Left ventricle myocardium inferior (tissue), 1 donor: ENCODE measurements around the gene RBMS1. TPM values are rescaled to one million over a fixed set of nuclear protein-coding genes. Genes with fewer than 3 reads are reported as not detected.

Experiments
- DNase-seq: peaks from one replicate; pipeline ENCODE4 v3.0.0-alpha.2; 2020
- H3K27ac ChIP-seq: fragments of 200-600 bp; replicated peaks from 2 replicates; pipeline ENCODE4 v1.8.0; 2021
- H3K27me3 ChIP-seq: fragments of 200-600 bp; 2 replicates; pipeline ENCODE4 v1.8.0; 2021; ENCODE audit warnings: low read depth
- H3K36me3 ChIP-seq: fragments of 200-600 bp; 2 replicates; pipeline ENCODE4 v1.8.0; 2021
- H3K4me1 ChIP-seq: fragments of 200-600 bp; 2 replicates; pipeline ENCODE4 v1.8.0; 2021
- H3K4me3 ChIP-seq: fragments of 200-600 bp; 2 replicates; pipeline ENCODE4 v1.8.0; 2021; ENCODE audit warnings: mild to moderate bottlenecking, moderate library complexity
- H3K9me3 ChIP-seq: fragments of 200-600 bp; replicated peaks from 2 replicates; pipeline ENCODE4 v1.8.0; 2021
- intact Hi-C: fragments of 100-400 bp; cut with micrococcal nuclease; formaldehyde crosslinking; loops from one replicate; pipeline ENCODE4 v1.11.0; 2022
- total RNA-seq: library from RNA; stranded (reverse); fragmentation: NEBNext Ultra II Directional; extraction: Animal tissue kit (Norgen Biotek cat#: 25700); gene quantifications from one replicate; pipeline ENCODE4 v1.2.1, GENCODE V29; 2021
- TF ChIP-seq, protein P1 (sequence below): fragments of 200-600 bp; IDR thresholded peaks from 2 replicates; pipeline ENCODE4 v1.8.0; 2021; ENCODE audit warnings: antibody characterized with exemption, mild to moderate bottlenecking, borderline replicate concordance
- donor health status: DM: no; HTN: yes; CAD: no; lungs with severe emphysema.

RBMS1 gene
- total RNA-seq, 1 donor from 2014 or later, result 56.2 TPM

DNA sequence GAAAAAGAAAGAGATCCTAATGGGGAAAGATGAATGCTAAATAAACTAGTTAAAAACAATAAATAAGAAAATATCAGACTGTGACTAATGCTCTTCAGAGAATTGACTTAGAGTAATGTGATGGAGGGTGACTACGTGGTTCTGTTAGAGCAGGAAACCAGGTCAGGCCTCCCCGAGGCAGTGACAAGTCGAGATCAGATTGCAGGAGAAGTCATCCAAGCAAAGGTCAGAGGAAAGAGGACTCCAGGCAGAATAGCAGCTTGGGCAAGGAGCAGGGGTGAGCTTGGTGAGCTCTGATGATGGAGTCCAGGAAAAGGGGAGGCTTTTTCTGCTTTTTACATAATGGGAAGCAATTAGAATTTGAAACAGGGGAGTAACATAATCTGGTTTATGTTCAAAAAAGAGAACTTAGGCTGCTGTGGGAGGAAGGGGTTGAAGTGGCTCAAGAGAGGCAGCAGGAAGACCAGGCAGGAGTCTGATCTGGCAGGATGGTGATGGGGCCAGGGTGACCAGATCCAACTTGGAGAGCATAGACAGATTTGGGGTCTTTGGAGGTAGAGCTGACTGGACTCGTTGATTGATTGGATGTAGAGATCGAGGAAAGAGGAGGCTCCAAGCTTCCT is 266.2 kb downstream of the RBMS1 start:
- no peaks in the 10 kb centered on the region for H3K27me3 ChIP-seq
- H3K27ac ChIP-seq, result no peak overlapping the region
- H3K4me3 ChIP-seq, result no peak overlapping the region
- intact Hi-C loops, result no loop called here
- TF ChIP-seq, protein P1, sequence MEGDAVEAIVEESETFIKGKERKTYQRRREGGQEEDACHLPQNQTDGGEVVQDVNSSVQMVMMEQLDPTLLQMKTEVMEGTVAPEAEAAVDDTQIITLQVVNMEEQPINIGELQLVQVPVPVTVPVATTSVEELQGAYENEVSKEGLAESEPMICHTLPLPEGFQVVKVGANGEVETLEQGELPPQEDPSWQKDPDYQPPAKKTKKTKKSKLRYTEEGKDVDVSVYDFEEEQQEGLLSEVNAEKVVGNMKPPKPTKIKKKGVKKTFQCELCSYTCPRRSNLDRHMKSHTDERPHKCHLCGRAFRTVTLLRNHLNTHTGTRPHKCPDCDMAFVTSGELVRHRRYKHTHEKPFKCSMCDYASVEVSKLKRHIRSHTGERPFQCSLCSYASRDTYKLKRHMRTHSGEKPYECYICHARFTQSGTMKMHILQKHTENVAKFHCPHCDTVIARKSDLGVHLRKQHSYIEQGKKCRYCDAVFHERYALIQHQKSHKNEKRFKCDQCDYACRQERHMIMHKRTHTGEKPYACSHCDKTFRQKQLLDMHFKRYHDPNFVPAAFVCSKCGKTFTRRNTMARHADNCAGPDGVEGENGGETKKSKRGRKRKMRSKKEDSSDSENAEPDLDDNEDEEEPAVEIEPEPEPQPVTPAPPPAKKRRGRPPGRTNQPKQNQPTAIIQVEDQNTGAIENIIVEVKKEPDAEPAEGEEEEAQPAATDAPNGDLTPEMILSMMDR, result no peak
- DNase-seq, result no peak
- H3K4me1 ChIP-seq, result peaks cover 43% of the 10 kb centered on the region
- H3K9me3 ChIP-seq, result no peaks in the 10 kb centered on the region
- H3K36me3 ChIP-seq, result no peaks in the 10 kb centered on the region

DNA sequence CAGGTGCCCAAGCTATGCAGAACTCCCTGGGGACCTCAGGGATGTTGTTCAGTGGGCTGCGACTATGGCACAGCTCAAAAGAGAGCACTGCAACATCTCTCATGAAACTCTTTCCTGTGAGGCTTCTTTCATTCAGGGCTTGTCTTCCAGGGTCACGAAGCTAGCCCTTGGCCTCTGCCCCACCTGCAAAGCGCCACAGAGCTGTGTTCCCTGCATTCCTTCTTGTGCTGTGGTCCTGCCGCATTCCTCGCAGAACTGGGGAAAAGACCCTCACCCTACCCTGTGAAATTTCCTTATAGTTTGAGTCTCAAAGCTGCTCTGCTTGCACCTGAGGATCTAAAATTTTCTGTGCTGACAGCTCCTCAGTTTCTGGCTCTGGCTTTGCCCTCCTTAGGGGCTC is 267.2 kb downstream of the RBMS1 start:
- intact Hi-C loops, result no loop called here

DNA sequence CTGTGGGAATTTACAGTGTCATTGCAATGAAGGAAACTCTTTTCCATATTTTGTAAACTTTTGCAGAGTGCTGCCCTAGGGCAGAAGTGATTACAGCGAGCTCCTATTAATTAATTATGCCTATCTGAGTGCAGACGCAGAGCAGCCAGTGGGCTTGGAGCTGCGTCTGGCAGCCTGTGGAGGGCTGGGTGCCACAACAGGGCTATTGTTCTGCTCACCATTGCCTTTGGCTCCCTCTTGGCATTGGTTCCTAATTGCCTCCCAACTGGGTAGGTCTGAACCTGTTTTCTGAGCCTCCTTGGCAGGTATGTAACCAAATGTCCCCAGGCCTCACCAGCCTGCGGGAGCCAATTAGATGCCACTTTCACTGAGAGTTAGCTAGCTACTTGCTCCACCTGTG is 267.9 kb downstream of the RBMS1 start:
- Histone ChIP-seq H3K27me3 (no peaks in the 10 kb centered on the region), H3K4me3 (no peak overlapping the region), H3K36me3 (no peaks in the 10 kb centered on the region), H3K9me3 (no peaks in the 10 kb centered on the region), H3K27ac (no peak overlapping the region), H3K4me1 (peaks cover 60% of the 10 kb centered on the region)
- DNase-seq, result no peak
- intact Hi-C loops, result no loop called here
- TF ChIP-seq, protein P1, result no peak

More for the DNA sequence above, 267.2 kb downstream of the RBMS1 start:
- H3K4me3 ChIP-seq, result no peak overlapping the region
- no peaks in the 10 kb centered on the region for H3K27me3 ChIP-seq
- peaks cover 53% of the 10 kb centered on the region for H3K4me1 ChIP-seq
- H3K27ac ChIP-seq, result no peak overlapping the region
- TF ChIP-seq, protein P1, result no peak
- H3K36me3 ChIP-seq, result no peaks in the 10 kb centered on the region
- no peaks in the 10 kb centered on the region for H3K9me3 ChIP-seq
- DNase-seq, result no peak

DNA sequence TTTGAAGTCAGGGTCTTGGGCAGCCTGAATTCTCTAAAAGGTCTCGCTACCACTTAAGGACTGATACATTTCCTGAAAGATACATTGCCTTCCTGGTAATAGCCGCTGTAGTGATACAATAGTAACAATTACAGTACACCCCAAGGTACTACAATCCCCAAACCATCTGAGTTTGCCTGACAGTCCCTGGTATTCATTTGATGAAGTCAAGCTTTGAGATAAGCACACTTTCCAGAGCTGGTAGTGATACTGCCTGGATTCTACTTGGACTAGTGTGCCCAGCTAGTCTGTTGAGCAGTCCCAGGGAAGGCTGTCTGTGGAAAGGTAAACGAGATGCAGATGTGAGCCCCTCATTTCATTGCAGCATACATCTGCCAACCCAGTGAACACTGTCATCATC is 269.1 kb downstream of the RBMS1 start:
- H3K27ac ChIP-seq, result no peak overlapping the region
- TF ChIP-seq, protein P1, result no peak
- H3K9me3 ChIP-seq, result no peaks in the 10 kb centered on the region
- no peaks in the 10 kb centered on the region for H3K36me3 ChIP-seq
- no peak for DNase-seq
- no peaks in the 10 kb centered on the region for H3K27me3 ChIP-seq
- peaks cover 66% of the 10 kb centered on the region for H3K4me1 ChIP-seq
- intact Hi-C loops, result no loop called here
- H3K4me3 ChIP-seq, result no peak overlapping the region

DNA sequence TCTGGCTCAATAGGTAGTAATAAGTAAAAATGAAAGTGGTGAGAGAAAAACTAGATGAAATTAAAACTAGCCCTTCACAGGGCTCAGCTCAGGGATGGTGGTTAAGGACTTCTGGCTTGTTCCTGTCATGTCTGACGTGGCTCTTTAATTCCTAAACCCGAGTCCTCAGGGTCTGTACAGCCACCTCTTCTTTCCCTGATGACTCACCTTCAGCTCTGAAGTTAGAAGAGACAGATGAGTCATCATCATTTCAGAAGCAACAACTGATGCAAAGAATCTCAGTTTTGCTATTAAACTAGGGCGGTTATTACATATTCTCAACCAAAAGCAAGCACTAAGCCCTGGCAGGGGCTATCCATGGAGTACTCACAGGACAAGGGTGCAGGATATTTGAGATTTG is 269.5 kb downstream of the RBMS1 start:
- Histone ChIP-seq H3K9me3 (no peaks in the 10 kb centered on the region), H3K36me3 (no peaks in the 10 kb centered on the region), H3K4me1 (peaks cover 66% of the 10 kb centered on the region), H3K27ac (no peak overlapping the region), H3K27me3 (no peaks in the 10 kb centered on the region), H3K4me3 (no peak overlapping the region)
- TF ChIP-seq, protein P1, result no peak
- intact Hi-C loops, result no loop called here
- no peak for DNase-seq

DNA sequence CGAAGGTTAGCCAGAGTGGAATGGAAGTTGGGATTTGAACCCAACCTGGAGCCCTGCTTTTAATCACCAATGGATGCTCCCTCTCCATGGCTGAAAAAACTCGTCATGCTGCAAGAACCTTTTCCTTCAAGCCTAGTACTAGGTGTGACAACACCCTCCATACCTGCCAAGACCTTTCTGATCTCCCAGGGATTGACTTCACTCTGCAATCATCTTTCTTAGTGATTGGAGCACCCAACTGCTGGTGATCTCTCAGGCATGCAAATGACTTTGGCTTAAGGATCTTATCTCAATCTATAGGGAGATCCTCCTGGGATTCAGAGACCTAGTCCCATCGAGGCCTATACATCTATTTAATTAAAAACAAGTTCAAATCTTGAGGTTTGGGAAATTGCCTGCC is 270.0 kb downstream of the RBMS1 start:
- peaks cover 62% of the 10 kb centered on the region for H3K4me1 ChIP-seq

More for the DNA sequence above, 270.0 kb downstream of the RBMS1 start:
- Histone ChIP-seq H3K4me3 (no peak overlapping the region), H3K27ac (no peak overlapping the region), H3K36me3 (no peaks in the 10 kb centered on the region), H3K27me3 (no peaks in the 10 kb centered on the region), H3K9me3 (no peaks in the 10 kb centered on the region)
- TF ChIP-seq, protein P1, result no peak
- intact Hi-C loops, result no loop called here
- no peak for DNase-seq
